Inferior parietal cortex (tissue), 1 donor: ENCODE results near the gene TRAPPC10.

Source experiments
- DNase-seq: peaks from one replicate; pipeline ENCODE4 v3.0.0-alpha.2; 2016; ENCODE audit errors: extremely low spot score

Gene TRAPPC10

DNA sequence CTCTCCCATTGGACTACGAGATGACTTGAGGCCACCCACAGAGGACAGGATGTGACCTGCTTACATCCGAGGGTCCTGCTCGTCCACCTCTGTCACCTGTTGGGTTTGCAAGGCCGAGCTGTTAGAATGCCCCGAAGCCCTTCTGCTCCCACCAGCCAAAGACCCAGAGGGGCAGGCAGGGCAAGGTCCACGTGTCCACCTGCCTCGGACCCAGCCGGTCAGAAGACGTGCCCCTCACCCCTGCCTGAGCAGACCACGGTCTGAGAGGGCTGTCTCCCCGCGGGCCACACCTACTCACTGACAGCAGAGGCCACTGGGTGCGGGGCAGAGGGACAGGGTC is 30.3 kb upstream of the TRAPPC10 start:
- no peak for DNase-seq

DNA sequence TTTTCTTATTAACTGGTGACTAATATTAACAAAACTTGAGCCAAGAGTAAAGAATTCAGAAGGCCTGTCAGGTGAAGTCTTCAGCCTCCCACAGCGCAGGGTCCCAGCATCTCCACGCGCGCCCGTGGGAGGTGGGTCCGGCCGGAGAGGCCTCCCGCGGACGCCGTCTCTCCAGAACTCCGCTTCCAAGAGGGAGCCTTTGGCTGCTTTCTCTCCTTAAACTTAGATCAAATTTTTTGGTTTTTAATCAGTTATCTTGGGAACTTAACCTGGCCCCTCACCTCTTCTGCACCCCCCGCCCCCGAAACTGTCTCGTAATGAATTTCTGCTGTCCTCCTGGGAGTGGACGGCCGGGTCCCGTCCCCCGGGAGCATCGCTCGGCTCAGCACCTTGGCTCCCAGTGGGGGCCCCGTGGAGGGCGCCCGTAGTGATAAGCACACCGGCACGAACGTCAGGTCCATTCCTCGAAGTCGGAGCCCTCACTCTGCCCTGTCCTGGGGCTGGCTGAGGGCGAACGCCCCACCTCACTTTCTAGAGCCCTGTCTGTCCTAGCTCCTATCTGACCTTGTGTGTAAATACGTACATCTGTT is 29.5 kb upstream of the TRAPPC10 start:
- DNase-seq = no peak

DNA sequence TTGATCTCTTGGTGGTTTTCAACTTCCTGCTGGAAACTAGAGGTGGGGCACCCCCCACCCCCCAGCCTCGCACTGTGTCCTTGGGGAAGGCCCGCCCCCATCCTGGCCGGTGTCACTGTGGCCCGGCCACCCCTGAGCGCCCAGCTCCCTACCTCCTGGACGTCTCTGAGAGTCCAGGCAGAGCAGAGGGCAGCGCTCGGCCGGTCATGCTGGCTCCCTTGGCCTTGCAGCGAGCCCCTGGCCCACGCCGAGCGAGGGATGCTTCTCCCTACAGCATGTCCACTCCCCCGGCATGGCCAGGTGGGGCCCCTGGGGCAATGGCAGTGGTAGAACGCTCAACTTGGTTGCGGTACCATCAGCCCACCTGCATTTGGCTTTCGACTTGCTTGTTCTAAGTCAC is 28.7 kb upstream of the TRAPPC10 start:
- DNase-seq = no peak

DNA sequence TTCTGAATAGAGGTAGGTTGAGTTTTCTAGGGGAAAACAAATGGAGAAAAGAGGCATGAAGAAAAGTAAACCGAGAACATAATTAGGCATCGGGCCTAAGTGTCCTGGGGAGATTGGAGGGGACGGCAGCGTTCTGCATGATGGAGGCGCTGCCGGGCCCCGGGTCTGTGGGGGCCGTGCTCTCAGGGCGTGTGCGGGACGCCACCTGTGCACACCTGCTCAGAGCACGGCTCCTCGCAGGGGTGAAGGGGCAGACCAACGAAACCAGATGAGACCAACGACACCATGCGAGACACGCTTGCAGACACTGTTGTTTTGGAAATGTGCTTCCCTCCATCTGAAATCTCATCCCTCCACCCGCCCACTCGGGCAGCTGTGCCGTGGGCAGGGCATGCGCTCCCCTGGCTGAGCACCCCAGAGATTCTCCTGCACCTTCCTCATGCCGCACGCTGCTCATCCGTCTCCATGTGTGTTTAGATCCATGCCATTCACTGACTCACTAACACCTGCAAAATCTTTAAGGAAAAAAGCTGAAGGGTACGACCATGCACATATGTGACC is 28.2 kb upstream of the TRAPPC10 start:
- no peak for DNase-seq

DNA sequence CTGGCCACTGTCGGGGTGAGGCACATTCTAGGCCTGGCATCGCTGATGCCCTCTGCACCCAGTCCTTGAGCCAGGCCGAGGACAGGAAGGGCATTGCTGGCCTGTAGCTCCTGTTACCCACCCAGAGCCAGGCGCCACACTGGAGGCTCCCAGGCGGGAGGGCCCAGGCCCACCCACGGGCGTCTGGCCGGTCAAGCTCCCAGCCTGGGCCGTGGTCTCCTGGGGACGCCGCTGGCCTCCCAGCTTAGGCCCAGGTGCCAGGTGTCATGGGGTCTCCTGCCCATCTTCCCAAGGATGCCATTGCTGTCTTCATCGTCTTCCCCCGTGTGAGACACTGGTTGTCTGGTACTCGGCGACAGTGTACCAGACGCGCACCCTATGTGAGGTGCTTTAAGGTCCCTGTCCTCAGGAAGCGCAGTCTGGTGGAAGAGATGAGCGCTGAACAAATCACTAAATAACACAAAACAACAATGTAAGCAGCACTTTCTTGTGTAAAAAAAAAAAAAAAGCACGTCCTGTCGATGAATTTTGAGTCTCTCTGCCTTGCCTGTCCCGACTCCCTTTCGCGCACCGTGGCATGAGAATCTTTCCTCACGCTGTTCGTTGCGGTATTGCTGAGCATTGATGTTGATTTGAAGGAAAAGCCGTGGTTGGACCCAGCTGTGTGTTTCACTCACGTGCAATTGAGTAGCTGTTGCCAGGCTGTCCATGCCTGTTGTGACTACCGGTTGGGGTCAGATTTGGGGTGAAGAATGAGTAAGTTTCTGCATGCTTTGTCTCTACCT is 27.0 kb upstream of the TRAPPC10 start:
- no peak for DNase-seq

DNA sequence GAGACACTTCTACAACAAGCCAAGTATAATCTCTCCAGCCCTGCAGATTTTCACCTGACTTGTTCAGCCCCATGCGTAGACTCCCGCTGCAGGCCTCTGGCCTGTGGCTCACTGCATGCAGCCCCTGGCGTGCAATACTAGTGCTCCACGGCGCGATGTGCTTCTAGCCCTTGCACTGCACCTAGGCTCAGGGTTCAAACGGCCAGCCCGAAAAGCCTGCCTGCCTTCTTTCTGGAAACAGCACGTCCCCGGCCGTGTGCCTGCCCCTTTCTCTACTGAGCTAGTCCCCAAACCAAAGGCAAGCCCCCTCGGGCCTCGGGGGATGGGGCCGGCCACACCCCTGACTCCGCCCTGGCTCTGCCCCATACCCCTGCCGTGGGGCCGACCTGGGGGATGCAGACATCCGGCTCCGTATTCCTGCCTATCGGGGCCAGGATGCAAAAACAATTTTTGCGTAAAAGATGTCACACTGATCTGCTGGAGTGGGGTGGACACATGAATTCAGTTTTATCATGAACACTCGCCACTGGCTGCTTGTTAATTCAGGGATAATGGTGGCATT is 26.3 kb upstream of the TRAPPC10 start:
- DNase-seq = no peak

DNA sequence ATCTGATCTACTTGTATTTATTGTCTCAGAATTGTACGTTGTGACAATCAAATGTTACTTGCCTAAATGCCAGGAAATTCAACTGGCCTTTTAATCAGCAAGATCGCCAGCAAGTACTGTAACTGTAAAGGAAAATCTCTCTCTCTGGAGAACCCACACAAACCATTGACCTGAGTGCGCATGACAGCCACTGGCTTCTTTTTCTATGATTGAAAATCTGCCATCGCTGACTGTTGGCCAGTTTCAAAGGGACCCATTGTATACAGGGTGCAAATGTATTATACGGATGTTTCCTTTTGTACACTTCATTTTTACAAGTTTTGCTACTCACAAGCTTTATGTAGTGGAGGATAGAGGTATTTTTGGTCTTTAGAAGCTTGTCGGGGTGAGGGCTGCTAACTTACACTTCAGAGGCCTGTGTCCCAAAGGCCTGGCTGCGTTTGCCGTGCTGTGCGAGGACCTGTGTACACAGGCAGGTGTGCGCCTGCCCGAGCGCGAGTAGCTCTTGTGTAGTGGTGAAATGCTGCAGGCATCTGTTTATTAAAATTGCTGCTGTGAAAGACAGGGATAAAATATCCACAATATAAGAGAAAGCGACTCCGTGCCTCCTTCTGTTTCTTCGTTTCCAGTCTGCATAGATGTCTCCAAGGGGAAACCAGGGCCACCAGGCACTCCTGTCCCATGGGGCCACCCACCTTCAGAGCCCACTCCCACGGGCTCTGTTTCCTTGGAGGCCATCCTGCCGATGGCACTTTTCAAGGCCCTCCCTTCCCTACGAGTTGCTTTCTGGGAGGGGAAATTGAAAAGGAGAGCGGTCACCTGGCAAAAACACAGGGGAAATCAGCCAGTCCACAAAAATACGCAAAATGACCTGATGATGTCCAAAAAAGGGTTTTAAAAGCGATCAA is 25.3 kb upstream of the TRAPPC10 start:
- peak; percentile 74 for DNase-seq

DNA sequence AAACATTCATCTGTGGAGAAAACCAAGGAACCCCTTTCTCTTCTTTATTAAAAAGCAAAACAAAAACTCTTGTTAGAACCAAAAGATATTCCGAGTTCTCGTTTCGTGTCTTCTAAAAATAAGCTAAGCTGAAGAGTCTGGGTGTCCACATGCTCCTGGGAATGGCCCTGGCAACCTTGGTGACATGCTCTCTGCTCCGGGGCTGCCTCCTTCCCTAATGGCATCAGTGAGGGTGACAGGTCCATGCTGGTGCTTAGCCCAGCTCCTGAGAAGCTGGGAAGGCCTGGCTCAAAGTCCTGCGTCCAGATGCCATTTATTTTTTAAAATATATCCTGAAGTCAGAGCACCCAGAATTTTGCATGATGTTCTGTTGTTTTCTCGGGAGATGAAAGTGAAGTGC is 24.6 kb upstream of the TRAPPC10 start:
- DNase-seq = no peak

DNA sequence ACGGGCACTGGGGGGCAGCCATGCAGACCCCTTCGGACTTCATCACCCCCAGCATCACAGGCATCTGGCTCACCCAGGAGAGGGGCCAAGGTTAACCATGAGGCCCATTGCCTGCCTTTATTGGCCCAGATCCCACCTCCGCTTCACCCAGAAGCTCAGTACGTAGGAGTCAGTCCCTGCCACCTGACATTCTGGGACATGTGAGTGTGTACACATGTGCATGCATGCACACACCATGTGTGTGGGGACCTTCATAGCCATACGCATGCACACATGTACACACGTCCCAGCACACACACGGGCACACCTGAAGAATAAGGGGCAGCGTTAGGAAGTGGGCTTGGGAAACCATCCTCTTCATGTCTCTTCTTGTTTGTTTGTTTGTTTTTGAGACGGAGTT is 24.1 kb upstream of the TRAPPC10 start:
- DNase-seq = no peak

DNA sequence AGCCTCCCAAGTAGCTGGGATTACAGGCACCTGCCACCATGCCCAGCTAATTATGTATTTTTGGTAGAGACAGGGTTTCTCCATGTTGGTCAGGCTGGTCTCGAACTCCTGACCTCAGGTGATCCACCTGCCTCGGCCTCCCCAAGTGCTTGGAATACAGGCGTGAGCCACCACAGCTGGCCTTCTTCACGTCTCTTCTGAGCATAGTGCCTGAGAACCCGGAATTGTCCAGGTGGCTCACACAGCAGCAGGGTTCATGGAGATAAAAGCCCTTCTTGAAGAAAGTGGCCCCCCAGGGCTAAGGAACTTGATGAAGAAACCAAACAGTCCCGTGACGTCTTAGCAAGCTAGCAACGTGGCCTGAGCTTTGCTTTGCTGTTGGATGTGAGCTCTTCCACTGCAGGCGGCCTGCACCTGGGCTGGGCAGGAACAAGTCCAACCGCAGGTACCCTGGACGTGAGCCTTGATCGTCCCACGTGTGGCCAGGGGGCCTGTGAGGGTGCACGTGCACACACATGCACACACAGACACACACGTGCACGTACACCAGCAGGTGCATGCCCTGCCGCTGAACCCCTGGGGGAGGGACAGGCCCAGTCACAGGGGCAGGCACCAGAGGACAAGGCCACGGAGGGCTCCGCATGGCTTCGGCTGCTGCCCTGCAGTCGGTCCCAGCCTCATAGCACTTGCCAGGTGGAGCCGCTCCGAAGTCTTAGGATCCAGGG is 23.4 kb upstream of the TRAPPC10 start:
- no peak for DNase-seq

DNA sequence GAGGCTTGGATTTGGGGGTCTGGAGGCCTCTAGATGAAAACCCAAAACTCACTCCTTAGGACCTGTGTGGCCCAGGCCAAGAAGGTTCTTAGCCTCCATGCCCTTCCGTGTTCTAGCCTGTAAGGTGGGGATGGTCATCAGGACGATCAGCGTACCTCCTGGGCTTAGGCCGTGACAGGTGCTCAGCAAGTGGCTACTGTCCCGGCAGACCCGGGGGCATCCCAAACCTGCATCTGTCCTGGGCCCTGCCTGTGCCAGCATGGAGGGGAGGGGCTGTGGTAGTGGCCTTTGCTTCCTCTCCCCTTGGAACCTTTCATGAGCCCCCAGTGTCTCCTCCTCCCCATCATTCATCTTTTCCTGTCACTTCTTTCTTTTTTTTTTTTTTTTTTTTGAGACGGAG is 22.7 kb upstream of the TRAPPC10 start:
- DNase-seq = no peak

DNA sequence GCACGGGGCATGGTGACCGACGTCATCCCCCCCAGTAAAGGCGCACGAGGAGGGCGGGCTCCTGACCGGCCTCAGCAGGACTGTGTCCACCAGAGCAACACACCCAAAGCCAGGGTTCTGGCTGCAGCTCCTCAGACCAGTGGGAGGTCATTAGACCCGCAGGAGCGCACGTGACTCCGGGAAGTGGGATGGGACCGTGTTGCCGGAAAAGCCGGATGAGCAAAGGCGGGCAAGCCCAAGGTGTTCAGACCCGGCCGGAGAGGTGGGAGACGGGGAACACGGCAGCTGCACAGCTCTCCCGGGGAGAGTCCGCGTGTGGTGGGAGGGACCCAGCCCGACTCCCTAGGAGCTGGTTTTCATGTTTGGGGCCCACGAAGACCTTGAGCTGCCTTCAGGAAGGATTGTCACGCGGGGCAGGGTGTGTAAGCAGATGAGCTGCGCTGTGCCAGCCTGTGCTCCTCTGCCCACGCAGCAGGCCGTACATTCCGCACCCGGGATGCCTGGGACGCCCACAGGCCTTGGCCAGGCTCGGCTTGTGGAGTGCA is 20.6 kb upstream of the TRAPPC10 start:
- no peak for DNase-seq

DNA sequence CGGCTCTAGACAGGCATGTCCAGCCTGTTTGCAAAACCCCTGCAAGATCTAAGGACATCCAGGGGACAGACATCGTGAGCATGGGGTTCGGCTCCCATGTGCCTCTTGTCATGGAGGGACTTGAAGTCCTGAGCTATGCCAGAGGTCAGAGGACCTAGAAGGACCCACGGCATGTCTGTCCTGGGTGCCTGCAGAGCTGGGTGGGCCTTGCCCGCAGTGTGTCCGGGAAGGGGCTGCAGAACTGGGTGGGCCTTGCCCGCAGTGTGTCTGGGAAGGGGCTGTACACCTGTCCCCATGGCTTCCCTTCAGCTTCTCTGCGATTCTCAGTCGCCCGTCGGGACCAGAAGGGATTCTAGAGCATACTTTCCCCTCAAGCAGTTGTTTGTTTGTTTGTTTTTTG is 20.0 kb upstream of the TRAPPC10 start:
- no peak for DNase-seq

DNA sequence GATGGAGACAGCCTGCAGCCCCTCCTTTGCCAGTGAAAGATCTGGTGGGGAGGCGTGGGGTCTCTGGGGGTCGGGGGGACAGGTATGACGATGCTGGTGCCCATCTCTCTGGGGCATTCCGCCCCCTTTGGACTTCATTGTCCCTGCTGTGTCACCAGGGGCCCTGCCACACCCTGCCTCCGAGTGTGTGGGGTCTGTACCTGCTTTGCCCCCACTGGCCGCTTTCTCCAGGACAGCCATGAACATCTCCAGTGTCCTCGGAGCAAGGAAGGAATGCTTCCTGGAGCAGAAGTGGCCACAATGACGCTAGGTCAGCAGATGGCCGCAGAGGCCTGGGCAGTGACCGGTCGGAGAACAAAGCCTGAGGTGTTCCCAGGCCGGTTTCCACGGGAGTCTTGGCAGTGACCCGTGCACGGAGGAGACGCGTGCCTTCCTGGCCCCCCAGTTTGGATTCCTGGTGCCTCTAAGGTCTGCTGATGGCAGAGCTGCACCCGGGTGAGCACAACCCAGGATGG is 18.6 kb upstream of the TRAPPC10 start:
- no peak for DNase-seq

DNA sequence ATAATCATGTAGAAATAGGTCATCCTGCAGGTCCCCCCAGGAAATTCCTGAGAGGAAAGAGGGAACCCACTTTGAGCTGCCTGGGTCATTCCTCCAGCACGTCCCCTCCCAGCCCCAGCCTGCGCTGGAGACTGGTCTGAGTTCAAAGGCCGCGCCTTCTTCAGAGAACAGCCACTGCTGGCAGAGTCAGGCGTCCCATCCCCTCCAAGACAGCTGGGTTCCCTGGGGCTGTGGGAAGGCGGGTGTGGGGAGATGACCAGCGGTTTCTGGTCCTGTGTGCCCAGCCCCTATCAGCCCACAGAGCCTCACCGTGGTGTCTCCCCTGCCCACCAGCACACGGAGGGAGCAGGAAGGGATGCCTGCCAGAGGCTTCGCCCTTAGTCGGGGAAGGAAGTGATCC is 18.0 kb upstream of the TRAPPC10 start:
- no peak for DNase-seq

DNA sequence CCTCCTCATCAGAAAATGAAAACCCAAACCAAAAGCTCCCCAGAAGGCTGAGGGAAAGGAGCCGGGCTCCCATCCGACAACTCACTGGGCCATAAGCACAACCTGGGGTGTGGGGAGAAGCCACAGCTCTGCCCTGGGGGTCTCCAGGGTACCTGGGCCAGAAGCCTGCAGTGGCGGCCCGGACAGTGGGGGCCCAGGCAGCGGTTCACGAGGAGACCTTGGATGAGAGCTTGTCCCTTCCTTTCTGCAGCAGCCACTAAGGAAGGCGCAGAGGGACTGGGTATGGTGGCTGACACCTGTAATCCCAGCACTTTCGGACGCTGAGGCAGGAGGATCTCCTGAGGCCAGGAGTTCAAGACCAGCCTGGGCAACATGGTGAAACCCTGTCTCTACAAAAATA is 17.5 kb upstream of the TRAPPC10 start:
- DNase-seq = no peak

DNA sequence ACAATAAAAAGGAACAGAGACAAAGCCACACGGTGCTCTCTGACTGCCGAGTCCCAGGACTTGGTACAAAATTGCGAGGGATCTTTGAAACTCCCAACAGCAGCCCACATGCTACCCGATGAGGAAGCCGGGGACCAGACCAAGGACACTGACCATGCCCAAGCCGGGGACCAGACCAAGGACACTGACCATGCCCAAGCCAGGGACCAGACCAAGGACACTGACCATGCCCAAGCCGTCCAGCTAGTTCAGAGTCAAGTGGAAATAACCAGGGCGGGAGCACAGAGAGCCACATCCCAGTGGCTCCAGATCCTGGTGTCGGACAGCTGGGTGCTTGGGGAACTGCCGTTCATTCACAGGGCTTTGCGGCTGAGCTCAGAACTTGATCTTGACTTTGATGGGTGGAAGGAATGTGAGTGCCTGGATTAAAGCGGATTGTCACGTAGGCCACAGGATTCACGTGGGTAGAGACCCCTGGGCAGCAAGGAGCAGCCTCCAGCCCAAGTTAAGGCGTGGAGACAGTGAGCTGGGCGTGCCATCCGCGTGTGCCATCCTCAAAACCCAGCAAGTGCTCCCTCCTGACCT is 16.5 kb upstream of the TRAPPC10 start:
- no peak for DNase-seq

DNA sequence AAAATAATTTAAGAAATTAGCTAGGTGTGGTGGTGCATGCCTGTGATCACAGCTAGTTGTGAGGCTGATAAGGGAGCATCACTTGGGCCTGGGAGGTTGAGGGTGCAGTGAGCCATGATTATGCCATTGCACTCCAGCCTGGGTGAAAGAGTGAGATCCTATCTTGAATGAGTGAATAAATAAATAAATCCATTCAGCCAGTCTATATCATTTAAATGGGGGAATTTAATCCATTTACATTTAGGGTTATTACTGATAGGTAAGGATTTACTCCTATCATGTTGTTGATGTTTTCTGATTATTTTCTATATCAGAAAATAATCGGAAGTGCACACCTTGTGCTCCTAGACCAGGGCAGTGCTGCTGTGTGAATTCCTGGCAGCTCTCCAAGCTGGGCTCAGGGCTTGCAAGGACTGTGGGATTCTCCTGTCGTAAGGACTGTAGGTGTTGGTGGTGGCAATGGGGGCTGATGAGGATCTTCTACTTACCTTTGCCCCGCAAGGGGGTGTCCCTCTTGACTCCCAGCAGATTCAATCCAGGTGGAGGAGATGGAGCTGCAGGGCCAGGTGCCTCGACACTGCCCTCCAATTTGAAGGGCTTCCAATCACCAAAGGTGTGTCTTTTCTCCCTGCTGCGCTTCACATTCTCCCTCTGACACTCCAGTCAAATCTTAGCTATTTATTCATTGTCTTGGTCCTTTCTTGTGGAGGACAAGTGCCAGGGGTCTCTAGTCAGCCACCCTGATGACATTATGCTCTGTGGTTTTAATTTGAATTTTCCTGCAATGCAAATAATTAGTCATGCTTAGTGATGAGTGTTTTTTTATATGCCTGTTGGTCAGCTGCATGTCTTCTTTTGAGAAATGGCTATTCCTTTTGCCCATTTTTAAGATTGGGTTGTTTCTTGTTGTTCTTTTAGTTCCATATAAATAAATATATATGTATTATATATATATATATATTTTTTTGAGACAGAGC is 14.1 kb upstream of the TRAPPC10 start:
- DNase-seq = no peak

DNA sequence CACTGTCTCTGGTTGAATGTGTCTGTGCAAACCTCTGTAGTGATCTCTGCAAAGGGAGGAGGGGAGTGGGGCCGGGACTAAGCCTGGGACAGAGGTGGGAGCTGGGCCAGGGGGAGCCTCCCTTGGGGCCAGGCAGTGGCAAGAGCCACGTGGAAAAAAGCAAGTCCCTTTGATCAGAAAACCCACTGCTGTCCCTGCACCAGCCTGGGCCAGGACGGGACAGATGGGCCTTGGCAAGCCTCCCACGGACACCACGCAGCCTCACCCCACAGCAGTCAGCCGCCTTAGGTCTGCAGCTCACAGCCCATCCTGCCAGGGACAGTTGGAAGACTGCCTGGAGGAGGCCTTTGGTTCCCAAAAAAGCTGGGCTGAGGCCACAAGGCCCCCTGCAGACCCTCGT is 11.7 kb upstream of the TRAPPC10 start:
- DNase-seq = peak; percentile 60
